ENCODE results near the gene PTGDR2.
"Not testable (repeated sequence)": the region's sequence is repeated elsewhere in the genome, so short reads cannot be mapped to it uniquely, and the experiment has no call there.

The PTGDR2 gene

DNA sequence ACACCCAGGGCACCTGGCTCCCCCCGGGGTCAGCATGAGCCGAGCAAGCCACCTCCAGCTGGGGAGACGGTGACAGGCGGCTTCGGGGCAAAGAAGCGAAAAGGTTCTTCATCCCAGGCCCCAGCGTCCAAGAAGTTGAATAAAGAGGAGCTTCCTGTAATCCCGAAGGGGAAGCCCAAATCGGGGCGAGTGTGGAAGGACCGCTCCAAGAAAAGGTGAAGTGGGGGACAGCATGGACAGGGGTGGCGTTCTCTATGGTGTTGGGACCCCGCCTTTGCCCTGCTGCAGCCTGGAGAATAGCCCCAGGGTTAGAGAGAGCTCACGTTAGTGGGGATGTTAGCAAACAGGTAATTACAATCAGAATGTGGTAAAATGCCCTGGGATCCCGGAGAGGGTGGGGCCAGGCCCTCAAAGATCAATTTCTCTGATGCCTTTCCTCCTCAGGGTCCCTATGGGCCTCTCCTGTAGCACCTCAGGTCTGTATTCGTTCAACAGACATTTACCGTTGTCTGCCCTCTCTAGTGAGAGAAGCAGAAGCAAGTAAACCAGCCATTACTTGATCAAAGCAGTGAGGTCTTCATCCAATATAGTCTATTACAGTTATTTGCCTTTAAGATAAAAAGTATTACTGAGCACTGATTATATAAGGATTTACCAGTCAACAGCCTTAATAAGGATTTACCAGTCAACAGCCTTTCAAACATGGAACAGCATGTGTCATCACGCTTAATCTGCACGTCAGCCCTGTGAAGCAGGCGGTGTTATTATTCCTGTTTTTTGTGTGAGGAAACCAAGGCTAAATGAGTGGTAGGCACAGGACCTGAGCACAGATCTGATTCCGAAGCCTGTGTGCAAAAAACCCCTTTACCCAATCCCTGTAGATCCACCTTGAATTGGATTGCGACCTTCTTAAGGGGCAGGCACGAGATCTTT is 12.8 kb downstream of the PTGDR2 start:
- DNase-seq (ENCODE audit: low read depth in 2 of 2), result no peak

DNA sequence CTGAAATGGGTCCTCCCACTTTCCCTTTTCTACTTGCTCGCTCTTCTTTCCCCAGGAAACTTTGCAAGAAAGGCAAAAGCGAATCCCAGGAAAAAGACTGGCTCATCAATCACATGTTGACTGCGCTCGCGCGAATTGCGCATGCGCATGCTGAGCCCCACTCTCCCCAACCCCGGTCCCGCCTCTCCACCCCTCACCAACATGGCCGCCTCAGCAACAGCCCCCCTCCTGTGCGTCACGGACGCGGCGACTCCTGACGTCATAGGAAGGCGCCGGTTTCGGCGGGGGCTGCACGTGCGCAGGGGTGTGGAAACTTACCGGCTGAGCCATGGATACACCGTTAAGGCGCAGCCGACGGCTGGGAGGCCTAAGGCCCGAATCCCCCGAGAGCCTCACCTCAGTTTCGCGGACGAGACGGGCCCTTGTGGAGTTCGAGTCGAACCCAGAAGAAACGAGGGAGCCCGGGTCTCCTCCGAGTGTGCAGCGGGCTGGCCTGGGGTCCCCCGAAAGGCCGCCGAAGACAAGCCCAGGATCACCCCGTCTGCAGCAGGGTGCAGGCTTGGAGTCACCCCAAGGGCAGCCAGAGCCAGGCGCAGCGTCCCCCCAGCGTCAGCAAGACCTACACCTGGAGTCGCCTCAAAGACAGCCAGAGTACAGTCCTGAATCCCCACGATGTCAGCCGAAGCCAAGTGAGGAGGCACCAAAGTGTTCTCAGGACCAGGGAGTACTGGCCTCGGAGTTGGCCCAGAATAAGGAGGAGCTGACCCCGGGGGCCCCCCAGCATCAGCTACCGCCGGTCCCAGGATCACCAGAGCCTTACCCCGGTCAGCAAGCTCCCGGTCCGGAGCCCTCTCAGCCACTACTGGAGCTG is 13.7 kb downstream of the PTGDR2 start, which contains the start of gene CCDC86:
Gene CCDC86, plus strand, starts transcription at position 317 of the 871 bp plus-strand sequence. Its CDS starts 12 bp downstream, at position 329.
- peak; percentile 90 to 91 for DNase-seq (ENCODE audit: low read depth in 2 of 2)

DNA sequence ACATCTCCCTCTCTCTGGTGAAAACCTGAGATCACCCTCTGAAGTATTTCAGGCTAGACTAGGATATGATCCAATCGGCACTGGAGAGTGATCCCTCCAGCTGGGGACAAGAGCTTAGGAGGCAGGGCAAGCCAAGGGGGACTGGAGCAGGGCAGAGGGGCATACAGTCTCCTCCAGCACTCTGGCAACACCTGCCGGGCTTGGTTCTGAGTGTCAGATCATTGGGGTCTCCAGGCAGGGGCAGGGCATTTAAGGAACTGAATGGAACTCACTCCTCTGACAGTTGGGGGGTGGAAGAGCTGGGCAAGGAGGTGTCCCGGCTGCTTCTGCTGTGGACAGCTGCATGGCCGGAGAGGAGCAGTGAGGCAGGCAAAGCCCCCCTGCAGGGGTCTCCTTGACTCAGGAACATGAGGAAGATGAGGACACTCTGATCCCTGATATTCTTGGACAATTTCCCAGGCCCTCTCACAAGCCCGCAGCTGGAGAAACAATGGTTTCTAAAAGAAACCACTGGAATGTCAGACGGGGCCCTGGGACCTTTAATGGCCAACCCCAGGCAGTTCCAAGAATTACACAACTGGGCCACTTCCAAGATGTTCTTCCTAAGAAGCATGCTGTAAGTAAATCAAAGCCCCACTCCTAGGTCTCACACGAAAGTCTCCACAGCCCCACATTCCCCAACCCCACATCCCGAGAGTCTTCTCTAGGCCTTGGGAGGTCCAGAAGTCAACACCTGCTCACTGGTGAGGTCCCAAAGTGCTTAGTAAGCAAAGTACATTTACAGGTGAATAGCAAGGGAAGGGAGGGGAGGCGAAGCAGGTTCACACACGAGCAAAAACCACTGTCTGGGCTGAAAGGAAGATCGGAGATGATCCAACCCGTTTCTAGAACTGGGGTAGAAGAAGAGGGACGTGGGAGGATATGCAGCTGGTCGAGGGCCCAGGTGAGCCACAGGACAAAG is 15.0 kb downstream of the PTGDR2 start:
- DNase-seq (ENCODE audit: low read depth in 2 of 2), result peak; percentile 89 to 90

DNA sequence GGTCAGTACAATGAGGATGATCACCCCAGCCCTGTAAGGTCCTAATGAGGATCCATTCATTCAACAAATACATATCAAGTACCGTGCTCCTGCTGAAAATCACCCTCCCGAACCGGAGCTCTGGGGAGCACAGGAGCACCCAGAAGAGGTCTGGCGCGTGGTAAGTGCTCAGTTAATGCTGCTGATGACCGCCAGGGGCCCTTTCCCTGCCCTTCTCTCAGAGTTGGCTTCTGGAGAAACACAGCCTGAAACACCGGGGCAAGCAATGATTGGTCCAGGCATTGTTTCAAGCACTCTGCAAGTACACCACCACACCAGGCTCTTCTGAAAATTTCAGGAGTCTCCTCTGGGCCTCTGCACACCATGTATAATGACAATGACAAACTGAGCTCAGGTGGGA is 17.6 kb downstream of the PTGDR2 start:
- DNase-seq (ENCODE audit: low read depth in 2 of 2), result no peak

DNA sequence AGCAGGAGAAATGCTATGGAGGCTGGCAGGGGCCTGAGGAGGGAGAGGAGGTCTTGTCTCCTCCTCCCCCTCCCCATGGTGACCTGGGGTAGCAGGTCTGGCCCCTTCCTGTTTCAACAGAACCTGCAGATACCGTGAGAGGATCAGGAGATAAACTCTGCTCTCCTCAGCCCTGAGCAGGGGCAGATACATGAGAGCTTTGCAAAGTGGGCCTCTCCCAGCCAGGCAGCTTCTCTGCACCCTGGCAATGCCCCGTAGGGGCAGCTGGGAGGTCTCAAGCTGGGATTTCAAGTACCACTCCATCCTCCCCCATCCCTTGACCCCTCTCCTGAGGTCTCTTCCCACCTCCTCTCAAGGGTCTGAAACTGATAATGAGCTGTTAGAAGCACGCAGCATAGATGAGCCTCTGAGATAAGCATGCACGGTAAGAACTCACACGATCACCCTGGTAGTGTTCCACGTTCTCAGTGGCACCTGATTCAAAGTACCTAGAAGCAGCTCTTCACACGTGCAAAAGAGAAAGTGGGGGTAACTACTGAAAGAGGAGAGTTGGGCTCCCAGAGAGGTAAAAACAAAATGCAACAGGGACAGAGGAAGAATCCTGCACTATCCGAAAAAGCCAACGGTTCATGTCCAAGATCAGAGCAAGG is 18.8 kb downstream of the PTGDR2 start:
- no peak for DNase-seq (ENCODE audit: low read depth in 2 of 2)

DNA sequence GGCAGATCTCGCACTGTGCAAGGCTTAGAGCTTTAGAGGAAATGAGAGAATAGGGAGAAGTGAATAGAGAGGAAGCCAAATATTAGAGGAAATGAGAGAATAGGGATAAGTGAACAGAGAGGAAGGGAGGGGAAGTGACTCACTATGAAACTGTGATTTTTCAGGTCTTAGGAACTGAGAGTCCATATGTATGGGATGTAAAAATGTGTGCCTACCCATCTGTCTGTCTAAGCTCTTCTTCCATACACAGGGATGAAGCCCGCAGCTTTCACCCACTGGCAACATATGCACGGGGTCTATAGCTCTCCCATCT is 20.3 kb downstream of the PTGDR2 start:
- no peak for DNase-seq (ENCODE audit: low read depth in 2 of 2)

DNA sequence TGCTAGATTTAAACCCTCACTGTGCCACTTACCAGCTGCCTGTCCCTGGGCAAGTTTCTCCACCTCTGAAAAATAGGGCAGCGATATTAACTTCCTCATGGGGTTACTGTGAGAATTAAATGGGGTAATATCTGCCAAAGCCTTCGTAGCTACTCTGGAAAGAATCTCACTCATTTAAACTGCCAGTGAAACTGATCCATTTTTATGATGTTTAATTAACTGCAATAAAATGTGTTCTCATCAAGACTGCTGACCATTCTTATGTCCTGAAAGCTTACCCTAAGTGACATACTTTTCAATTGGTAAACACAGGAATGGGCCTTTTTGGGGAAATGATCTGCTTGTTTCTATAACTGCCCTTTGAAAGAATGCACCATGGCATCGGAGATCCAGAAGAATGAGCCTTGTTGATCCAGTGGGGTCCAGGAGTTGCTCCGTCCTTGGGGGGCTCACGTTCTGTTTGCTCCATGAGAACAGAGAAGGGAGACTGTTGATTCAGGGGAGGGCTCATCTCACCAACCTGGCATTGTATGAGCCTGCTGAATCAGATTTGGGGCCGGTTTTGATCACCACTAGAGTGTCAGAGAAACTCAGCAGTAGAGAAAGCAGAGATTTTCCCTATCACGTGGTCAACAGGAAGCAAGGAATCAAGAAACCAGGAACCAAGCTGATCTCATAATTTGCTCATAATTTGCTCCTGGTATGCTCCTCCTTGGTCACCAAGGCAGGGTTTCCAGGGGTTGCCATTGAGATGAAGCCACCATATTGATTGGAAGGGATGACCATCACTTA is 20.8 kb downstream of the PTGDR2 start:
- DNase-seq (ENCODE audit: low read depth in 2 of 2), result no peak

DNA sequence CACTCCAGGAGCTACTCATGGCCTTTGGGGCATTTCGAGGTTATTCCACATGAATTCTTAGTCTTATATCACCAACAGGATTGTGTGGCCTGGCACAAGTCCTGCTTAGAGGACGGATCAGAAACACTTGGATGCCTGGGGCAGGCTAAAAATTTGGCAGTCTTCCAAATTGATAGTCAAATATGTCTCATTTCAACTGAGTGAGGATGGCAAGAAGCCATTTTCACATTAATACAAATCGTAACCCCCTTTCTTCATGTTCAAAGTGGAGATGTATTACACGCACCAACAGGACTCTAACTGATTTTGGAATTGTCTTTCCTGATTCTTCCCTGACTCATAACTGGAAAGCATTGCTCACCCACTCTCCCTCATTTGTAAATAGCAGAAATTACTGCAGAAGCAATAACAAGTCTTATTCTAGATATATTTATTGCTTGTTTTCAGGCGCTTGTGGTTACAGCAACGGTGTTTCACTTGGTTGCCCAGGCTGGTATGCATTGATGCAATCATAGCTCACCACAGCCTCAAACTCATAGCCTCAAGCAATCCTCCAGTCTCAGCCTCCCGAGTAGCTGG is 24.2 kb downstream of the PTGDR2 start:
- no peak for DNase-seq (ENCODE audit: low read depth in 2 of 2)

DNA sequence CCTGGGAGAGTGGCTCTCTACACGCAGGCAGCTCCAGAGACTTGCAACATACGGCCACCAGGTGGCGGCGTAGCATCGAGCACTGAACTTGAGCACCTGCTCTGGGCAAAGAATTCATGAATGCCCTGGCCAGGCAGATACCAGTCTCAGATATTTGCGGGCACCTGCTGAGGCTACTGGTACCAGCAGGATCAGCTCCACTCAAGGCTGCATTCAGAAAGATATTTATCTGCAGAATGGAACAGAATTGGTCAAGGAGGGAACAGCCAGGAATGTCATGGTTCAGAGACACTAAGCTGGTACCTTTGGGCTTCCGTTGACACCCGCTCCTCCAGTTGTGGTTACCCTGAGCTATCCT is 24.6 kb downstream of the PTGDR2 start:
- peak; percentile 25 to 30 for DNase-seq (ENCODE audit: low read depth in 2 of 2)

DNA sequence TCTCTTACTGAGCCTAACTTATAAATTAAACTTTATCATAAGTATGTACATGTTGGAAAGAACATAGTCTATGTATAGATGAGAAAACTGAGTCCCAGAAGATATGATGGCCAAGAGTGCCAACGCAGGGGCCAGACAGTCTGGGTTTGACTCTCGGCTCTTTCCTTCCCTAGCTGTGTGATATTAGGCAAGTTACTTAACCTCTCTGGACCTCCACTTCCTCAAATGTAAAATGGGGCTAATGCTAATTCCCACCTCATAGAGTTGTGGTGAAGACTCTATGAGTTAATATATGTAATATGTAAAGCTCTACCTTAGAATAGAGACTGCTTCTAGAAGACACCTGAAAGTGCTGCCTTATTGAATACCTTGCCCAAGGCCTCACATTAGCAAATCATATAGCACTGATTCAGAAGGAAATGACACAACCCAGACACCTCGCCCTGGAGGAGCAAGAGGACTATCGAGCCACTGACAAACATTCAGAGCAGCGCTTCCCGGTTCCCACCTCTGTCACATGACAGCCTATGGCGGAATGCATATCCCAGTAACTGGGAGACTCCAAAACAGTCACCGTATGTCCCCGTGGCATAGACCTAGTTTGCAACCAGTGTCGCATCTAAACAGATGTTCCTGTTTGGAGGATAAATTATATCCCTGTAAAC is 25.1 kb downstream of the PTGDR2 start:
- DNase-seq (ENCODE audit: low read depth in 2 of 2), result no peak

DNA sequence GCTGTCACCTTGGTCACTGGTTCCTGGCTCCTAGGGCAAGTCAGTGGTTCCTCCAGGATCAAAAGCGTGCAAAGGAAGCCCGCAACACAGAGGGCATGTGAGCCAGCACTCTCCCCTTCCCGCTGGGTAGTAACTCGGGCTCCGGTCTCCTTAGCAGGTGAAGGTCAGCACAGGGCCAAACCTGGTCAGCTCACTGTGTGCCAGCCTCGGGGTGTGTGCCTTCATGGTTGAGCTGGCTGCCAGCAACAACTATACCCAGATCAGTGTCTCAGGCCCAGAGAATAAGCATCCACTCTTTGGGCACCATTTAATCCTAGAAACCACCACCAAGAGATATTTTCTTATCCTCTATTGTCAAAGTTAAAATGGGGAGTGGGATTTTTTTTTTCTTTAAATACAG is 30.0 kb downstream of the PTGDR2 start:
- DNase-seq (ENCODE audit: low read depth in 2 of 2), result no peak

DNA sequence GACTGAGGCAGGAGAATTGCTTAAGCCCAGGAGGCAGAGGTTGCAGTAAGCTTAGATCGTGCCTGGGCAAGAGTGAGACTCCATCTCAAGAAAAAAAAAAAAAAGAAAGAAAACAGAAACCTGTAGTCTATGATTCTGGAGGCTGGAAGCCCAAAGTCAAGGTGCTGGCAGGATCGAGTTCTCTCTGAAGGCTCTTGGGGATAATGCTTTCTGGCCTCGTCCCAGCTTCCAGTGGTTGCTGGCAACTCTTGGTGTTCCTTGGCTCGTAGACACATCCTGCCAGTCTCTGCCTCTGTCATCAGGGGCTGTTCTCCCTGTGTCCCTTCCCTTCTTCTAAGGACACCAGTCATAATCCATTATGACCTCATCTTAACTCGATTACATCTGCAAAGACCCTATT is 30.6 kb downstream of the PTGDR2 start:
- DNase-seq (ENCODE audit: low read depth in 2 of 2), result no peak

DNA sequence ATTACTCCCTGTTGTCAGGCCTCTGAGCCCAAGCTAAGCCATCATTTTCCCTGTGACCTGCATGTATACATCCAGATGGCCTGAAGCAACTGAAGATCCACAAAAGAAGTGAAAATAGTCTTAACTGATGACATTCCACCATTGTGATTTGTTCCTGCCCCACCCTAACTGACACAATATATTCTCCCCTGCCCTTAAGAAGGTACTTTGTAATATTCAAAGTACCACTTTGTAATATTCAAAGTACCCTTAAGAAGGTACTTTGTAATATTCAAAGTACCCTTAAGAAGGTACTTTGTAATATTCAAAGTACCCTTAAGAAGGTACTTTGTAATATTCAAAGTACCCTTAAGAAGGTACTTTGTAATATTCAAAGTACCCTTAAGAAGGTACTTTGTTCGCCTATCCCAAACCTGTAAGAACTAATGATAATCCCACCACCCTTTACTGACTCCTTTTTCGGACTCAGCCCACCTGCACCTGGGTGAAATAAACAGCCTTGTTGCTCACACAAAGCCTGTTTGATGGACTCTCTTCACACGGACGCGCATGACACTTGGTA is 31.9 kb downstream of the PTGDR2 start:
- DNase-seq (ENCODE audit: low read depth in 2 of 2), result not testable (repeated sequence)

DNA sequence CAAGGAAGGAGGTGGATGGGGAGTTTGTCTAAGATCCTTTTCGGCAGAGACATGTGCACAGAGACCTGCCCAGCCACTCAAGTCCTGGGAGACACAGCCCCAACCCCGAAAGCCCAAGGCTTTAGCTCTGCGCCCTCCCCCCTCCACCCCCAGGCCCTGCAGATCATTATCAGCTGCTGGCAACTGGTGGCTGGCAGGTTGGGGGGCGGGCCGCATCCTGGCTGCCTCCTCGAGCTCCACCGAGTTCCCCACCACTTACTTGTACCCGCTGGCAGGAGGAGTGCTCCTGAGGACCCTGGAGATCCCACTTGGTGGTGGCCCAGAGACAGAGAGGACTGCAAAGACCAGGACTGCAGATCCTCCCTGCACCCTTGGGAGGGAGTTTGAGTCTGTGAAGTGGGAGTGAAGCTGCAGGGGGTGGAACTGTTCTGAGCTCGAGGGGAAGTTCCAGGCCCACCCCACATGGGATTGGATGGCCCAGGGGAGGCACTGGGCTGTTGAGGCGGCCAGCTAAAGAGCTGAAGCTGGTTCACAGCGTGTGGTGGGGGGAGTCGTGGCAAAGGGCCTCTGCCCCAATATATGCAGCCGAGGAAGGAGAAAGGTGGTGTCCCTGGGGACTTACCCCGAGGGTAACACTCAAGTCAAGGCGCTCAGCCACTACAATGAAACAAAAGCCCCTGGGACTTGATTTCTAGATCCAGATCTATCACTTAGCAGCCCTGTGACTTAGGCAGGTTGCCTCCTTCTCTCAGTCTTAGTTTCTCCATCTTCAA is 33.7 kb downstream of the PTGDR2 start:
- DNase-seq (ENCODE audit: low read depth in 2 of 2), result no peak

DNA sequence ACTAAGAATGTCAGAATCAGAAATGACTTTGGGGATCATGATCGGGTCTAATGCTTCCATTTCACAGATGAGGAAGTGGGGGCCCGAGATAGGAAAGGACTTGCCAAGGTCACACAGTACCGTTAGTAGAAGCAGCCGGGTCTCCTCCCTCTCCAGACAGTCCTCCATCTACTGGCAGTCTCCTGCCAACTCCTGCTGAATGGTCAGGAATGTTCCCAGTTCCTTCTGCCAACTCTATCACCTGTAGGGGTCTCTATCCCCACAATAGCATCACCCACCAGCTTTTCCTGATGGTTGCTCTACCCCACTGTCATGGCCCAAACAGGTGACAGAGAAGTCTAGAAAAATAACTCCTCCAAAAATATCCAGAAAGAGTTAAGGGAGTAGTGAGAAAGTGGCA is 37.7 kb downstream of the PTGDR2 start:
- DNase-seq (ENCODE audit: low read depth in 2 of 2), result no peak

DNA sequence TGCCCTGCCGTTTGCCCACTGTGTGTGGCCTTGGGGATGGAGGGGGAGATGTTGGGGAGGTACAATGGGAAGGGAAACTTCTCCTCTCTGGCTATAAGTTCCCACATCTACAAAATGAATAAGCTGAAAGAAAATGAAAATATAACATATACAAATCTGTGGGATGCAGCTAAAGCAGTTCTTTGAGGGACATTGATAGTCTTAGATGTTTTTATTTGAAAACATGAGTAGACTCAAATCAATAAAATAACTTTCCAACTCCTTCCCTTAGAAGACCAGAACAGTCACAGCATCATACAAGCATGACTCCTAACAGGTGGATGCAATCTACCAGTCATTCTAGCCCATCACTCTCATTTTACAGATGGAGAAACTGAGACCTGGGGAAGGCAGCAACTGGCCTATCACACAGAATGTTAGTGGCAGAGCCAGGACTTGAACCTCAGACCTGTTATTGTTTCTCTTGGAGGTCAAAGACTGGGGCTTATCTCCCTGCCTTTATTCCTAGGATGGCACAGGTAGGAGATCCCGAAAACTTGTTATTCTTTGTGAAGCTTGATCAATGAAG is 39.1 kb downstream of the PTGDR2 start:
- DNase-seq (ENCODE audit: low read depth in 2 of 2), result no peak

DNA sequence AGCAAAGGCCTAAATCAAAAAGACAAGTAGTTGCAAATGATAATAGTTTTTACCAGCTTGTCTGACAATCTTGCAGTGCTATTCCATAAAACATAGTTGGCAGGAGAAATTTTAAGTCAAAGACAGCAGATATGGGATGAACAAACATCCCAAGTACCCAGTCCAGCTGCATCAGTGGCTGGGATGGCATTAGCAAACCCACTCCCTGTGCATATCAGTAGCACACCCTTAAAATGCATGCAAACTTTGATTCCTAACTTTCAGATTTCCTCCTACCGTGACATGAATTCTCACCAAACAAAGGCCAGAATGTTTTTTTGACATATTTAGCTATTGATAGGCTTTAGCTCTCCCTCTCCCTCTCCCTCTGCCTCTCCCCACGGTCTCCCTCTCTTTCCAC is 41.6 kb downstream of the PTGDR2 start:
- DNase-seq (ENCODE audit: low read depth in 2 of 2), result no peak

DNA sequence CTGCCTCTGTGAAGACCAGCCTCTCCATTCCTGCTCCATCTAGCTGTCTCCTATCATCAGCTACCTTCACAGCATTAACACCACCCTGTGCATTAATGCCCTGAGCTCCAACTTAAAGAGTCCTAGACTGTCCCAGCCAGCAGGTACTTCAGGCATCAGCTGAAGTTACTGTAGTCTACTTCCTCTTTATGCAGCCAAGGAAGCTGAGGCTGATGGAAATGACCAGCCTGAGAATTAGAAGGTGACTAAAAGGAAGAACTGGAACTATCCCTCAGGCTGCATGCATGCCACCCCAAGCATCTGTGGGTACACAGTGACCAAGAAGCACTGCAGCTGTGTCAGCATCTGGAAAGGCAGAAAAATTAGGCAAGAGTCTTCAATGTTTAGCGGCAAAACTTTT is 42.4 kb downstream of the PTGDR2 start:
- no peak for DNase-seq (ENCODE audit: low read depth in 2 of 2)

All from fibroblast of skin of left quadriceps (primary cell).